Neural cell (in vitro differentiated cells): ENCODE results near the gene LYSMD3. TPM values are rescaled to one million over a fixed set of nuclear protein-coding genes. Genes with fewer than 3 reads are reported as not detected.

ENCODE experiments used
- H2AFZ ChIP-seq: fragments of 200-600, 300-800 bp; sonication (generic), shearing (Covaris generic); 2 replicates; pipeline ENCODE4 v1.6.0; 2014; ENCODE audit warnings: low read depth, mild to moderate bottlenecking, antibody characterized with exemption, low read length, moderate library complexity
- H3F3A ChIP-seq: fragments of 200-600 bp; shearing (Covaris generic); 2 replicates; pipeline ENCODE4 v1.6.1; 2016; ENCODE audit warnings: mild to moderate bottlenecking, moderate library complexity, mixed read lengths, antibody characterized with exemption, low read length; ENCODE audit not compliant: insufficient read depth, poor library complexity, severe bottlenecking
- H3K27ac ChIP-seq: fragments of 200-600, 300-800 bp; sonication (generic), shearing (Covaris generic); 2 replicates; pipeline ENCODE4 v1.5.1; 2014; ENCODE audit warnings: mild to moderate bottlenecking, low read length, moderate library complexity
- H3K27me3 ChIP-seq: fragments of 300-800, 200-600 bp; sonication (generic), shearing (Covaris generic); 2 replicates; pipeline ENCODE4 v1.6.0; 2014; ENCODE audit warnings: mild to moderate bottlenecking, low read depth, low read length, moderate library complexity; ENCODE audit not compliant: insufficient read depth
- H3K36me3 ChIP-seq: fragments of 300-800, 200-600 bp; sonication (generic), shearing (Covaris generic); 2 replicates; pipeline ENCODE4 v1.5.1; 2014; ENCODE audit warnings: mild to moderate bottlenecking, antibody characterized with exemption, low read length, moderate library complexity; ENCODE audit not compliant: insufficient read depth
- H3K4me2 ChIP-seq: fragments of 300-800, 200-600 bp; sonication (generic), shearing (Covaris generic); 2 replicates; pipeline ENCODE4 v1.6.0; 2014; ENCODE audit warnings: mild to moderate bottlenecking, low read length
- H3K4me3 ChIP-seq: fragments of 300-800, 200-600 bp; sonication (generic), shearing (Covaris generic); 2 replicates; pipeline ENCODE4 v1.5.1; 2014; ENCODE audit warnings: mild to moderate bottlenecking, low read length, moderate library complexity
- H3K79me2 ChIP-seq: fragments of 200-600 bp; shearing (Covaris generic); replicated peaks from 2 replicates; pipeline ENCODE4 v1.6.0; 2014; ENCODE audit warnings: mild to moderate bottlenecking, low read length, moderate library complexity; ENCODE audit not compliant: insufficient read depth
- H3K9ac ChIP-seq: fragments of 300-800, 200-600 bp; sonication (generic), shearing (Covaris generic); 2 replicates; pipeline ENCODE4 v1.6.1; 2016; ENCODE audit warnings: mild to moderate bottlenecking, low read length, mixed read lengths
- H3K9me2 ChIP-seq: fragments of 200-600 bp; shearing (Covaris generic); 2 replicates; pipeline ENCODE4 v1.6.1; 2016; ENCODE audit warnings: mild to moderate bottlenecking, low read length, mixed read lengths; ENCODE audit not compliant: insufficient read depth
- H3K9me3 ChIP-seq: fragments of 200-600, 300-800 bp; sonication (generic), shearing (Covaris generic); 2 replicates; pipeline ENCODE4 v1.6.1; 2016; ENCODE audit warnings: mild to moderate bottlenecking, mixed run types, low read length, moderate library complexity, mixed read lengths
- H4K20me1 ChIP-seq: fragments of 200-600 bp; shearing (Covaris generic); 2 replicates; pipeline ENCODE4 v1.6.1; 2016; ENCODE audit warnings: mild to moderate bottlenecking, mixed run types; ENCODE audit not compliant: insufficient read depth
- EP300 ChIP-seq: fragments of 450-650 bp; conservative IDR thresholded peaks from 2 replicates; pipeline ENCODE4 v1.6.1; 2014; ENCODE audit warnings: antibody characterized with exemption, mild to moderate bottlenecking, moderate library complexity; ENCODE audit not compliant: poor library complexity, severe bottlenecking
- EZH2 ChIP-seq: fragments of 200-600, 300-800 bp; shearing (Covaris generic), sonication (generic); IDR thresholded peaks from 2 replicates; pipeline ENCODE4 v1.6.1; 2014; ENCODE audit warnings: antibody characterized with exemption, low read length, borderline replicate concordance, mild to moderate bottlenecking; ENCODE audit not compliant: insufficient read depth, poor library complexity, severe bottlenecking
- MXI1 ChIP-seq: fragments of 450-650 bp; conservative IDR thresholded peaks from 2 replicates; pipeline ENCODE4 v1.6.1; 2014; ENCODE audit warnings: antibody characterized with exemption, mild to moderate bottlenecking; ENCODE audit not compliant: poor library complexity, severe bottlenecking
- POLR2AphosphoS5 ChIP-seq: IDR thresholded peaks from 2 replicates; pipeline ENCODE4 v1.6.1; 2012
- RAD21 ChIP-seq: fragments of 450-650 bp; conservative IDR thresholded peaks from 2 replicates; pipeline ENCODE4 v1.6.1; 2014; ENCODE audit warnings: antibody characterized with exemption, mild to moderate bottlenecking, moderate library complexity
- SMC3 ChIP-seq: fragments of 450-650 bp; conservative IDR thresholded peaks from 2 replicates; pipeline ENCODE4 v1.6.1; 2014; ENCODE audit warnings: antibody characterized with exemption, mild to moderate bottlenecking, moderate library complexity; ENCODE audit not compliant: poor library complexity
- TAF1 ChIP-seq: IDR thresholded peaks from 2 replicates; pipeline ENCODE4 v1.6.1; 2012; ENCODE audit warnings: low read depth
- polyA plus RNA-seq: library from polyadenylated mRNA; depleted of rRNA; stranded (reverse); fragments of >200 nt; gene quantifications from 2 replicates; pipeline ENCODE4 v1.2.3, GENCODE V29; 2014
- TF ChIP-seq, protein P1 (sequence below): IDR thresholded peaks from 2 replicates; pipeline ENCODE4 v1.6.1; 2012; ENCODE audit warnings: borderline replicate concordance
- TF ChIP-seq, protein P2 (sequence below): fragments of 450-650 bp; IDR thresholded peaks from 2 replicates; pipeline ENCODE4 v1.5.1; 2014; ENCODE audit warnings: antibody characterized with exemption, mild to moderate bottlenecking, moderate library complexity; ENCODE audit not compliant: poor library complexity, severe bottlenecking

LYSMD3 gene
- polyA plus RNA-seq, 1 donor from 2014 or later, result 11.1 TPM

- H4K20me1 ChIP-seq, result no peaks in the 10 kb centered on the region
- no peak for TF ChIP-seq TAF1
- no peak for TF ChIP-seq EZH2
- TF ChIP-seq, protein P1, sequence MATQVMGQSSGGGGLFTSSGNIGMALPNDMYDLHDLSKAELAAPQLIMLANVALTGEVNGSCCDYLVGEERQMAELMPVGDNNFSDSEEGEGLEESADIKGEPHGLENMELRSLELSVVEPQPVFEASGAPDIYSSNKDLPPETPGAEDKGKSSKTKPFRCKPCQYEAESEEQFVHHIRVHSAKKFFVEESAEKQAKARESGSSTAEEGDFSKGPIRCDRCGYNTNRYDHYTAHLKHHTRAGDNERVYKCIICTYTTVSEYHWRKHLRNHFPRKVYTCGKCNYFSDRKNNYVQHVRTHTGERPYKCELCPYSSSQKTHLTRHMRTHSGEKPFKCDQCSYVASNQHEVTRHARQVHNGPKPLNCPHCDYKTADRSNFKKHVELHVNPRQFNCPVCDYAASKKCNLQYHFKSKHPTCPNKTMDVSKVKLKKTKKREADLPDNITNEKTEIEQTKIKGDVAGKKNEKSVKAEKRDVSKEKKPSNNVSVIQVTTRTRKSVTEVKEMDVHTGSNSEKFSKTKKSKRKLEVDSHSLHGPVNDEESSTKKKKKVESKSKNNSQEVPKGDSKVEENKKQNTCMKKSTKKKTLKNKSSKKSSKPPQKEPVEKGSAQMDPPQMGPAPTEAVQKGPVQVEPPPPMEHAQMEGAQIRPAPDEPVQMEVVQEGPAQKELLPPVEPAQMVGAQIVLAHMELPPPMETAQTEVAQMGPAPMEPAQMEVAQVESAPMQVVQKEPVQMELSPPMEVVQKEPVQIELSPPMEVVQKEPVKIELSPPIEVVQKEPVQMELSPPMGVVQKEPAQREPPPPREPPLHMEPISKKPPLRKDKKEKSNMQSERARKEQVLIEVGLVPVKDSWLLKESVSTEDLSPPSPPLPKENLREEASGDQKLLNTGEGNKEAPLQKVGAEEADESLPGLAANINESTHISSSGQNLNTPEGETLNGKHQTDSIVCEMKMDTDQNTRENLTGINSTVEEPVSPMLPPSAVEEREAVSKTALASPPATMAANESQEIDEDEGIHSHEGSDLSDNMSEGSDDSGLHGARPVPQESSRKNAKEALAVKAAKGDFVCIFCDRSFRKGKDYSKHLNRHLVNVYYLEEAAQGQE, result no peak
- TF ChIP-seq, protein P2, sequence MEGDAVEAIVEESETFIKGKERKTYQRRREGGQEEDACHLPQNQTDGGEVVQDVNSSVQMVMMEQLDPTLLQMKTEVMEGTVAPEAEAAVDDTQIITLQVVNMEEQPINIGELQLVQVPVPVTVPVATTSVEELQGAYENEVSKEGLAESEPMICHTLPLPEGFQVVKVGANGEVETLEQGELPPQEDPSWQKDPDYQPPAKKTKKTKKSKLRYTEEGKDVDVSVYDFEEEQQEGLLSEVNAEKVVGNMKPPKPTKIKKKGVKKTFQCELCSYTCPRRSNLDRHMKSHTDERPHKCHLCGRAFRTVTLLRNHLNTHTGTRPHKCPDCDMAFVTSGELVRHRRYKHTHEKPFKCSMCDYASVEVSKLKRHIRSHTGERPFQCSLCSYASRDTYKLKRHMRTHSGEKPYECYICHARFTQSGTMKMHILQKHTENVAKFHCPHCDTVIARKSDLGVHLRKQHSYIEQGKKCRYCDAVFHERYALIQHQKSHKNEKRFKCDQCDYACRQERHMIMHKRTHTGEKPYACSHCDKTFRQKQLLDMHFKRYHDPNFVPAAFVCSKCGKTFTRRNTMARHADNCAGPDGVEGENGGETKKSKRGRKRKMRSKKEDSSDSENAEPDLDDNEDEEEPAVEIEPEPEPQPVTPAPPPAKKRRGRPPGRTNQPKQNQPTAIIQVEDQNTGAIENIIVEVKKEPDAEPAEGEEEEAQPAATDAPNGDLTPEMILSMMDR, result no peak
- TF ChIP-seq MXI1, result no peak
- TF ChIP-seq RAD21, result no peak
- TF ChIP-seq EP300, result no peak
- TF ChIP-seq SMC3, result no peak
- TF ChIP-seq POLR2AphosphoS5, result no peak
- H3K9me2 ChIP-seq, result no peaks in the 10 kb centered on the region
- H3K79me2 ChIP-seq, result peaks cover 22% of the 10 kb centered on the region
- no peaks in the 10 kb centered on the region for H3K9me3 ChIP-seq
- H3K36me3 ChIP-seq, result no peaks in the 10 kb centered on the region
- H3K4me3 ChIP-seq, result peak overlapping the region; percentile 73
- no peak overlapping the region for H3K9ac ChIP-seq
- peaks cover 30% of the 10 kb centered on the region for H3K27me3 ChIP-seq
- H3K4me2 ChIP-seq, result no peak overlapping the region
- no peak overlapping the region for H3K27ac ChIP-seq
- H2AFZ ChIP-seq, result no peak overlapping the region
- no peaks in the 10 kb centered on the region for H3F3A ChIP-seq
Observed at GRCh38 chr5:90557391-90557790, 28.0 kb upstream of the LYSMD3 start.

GRCh38 chr5:90555666-90556065 is 26.3 kb upstream of the LYSMD3 start:
- Histone ChIP-seq H3K36me3 (no peaks in the 10 kb centered on the region), H3K27me3 (peaks cover 30% of the 10 kb centered on the region), H3K9me3 (no peaks in the 10 kb centered on the region), H3K9me2 (no peaks in the 10 kb centered on the region), H3F3A (no peaks in the 10 kb centered on the region), H3K4me2 (no peak overlapping the region), H3K27ac (no peak overlapping the region), H3K79me2 (peaks cover 9% of the 10 kb centered on the region), H3K4me3 (no peak overlapping the region), H3K9ac (no peak overlapping the region), H2AFZ (no peak overlapping the region), H4K20me1 (no peaks in the 10 kb centered on the region)
- TF ChIP-seq, protein P2, result no peak
- TF ChIP-seq TAF1 (no peak), RAD21 (no peak), EP300 (no peak), EZH2 (no peak), POLR2AphosphoS5 (no peak), MXI1 (no peak), SMC3 (no peak)
- TF ChIP-seq, protein P1, result no peak
